Thyroid gland (tissue), 4 donors: ENCODE measurements around the gene SLC7A14.

Source experiments
- CTCF ChIP-seq, 6 experiments: fragments of 200-600 bp in 3 of 6; fragments of 450-650 bp in 3 of 6; sonication (generic) in 3 of 6; IDR thresholded peaks; one replicate each; pipeline ENCODE4 v1.5.1; 2016 to 2019; ENCODE audit warnings: antibody characterized with exemption in 6 of 6, mild to moderate bottlenecking in 2 of 6, inconsistent platforms in 1 of 6, moderate library complexity in 1 of 6
- POLR2A ChIP-seq, 2 donors: fragments of 450-650 bp; IDR thresholded peaks; one replicate each; pipeline ENCODE4 v1.6.1; 2017; ENCODE audit warnings: antibody characterized with exemption in 2 of 2, mild to moderate bottlenecking in 2 of 2, moderate library complexity in 1 of 2

GRCh38 chr3:170428095-170428494, 157.8 kb downstream of the SLC7A14 start:
- TF ChIP-seq CTCF (IDR thresholded peaks at IDR 0.05) (no peak), POLR2A (IDR thresholded peaks at IDR 0.05) (no peak)
